ENCODE results near the gene SLC35E1. TPM values are rescaled to one million over a fixed set of nuclear protein-coding genes. Genes with fewer than 3 reads are reported as not detected.

Gene SLC35E1
- total RNA-seq, 1 experiment from 2014 or later = 28.5 TPM

GRCh38 chr19:16540948-16541347 lies 31.3 kb downstream of the SLC35E1 start (continued):
- TF ChIP-seq, protein P1, sequence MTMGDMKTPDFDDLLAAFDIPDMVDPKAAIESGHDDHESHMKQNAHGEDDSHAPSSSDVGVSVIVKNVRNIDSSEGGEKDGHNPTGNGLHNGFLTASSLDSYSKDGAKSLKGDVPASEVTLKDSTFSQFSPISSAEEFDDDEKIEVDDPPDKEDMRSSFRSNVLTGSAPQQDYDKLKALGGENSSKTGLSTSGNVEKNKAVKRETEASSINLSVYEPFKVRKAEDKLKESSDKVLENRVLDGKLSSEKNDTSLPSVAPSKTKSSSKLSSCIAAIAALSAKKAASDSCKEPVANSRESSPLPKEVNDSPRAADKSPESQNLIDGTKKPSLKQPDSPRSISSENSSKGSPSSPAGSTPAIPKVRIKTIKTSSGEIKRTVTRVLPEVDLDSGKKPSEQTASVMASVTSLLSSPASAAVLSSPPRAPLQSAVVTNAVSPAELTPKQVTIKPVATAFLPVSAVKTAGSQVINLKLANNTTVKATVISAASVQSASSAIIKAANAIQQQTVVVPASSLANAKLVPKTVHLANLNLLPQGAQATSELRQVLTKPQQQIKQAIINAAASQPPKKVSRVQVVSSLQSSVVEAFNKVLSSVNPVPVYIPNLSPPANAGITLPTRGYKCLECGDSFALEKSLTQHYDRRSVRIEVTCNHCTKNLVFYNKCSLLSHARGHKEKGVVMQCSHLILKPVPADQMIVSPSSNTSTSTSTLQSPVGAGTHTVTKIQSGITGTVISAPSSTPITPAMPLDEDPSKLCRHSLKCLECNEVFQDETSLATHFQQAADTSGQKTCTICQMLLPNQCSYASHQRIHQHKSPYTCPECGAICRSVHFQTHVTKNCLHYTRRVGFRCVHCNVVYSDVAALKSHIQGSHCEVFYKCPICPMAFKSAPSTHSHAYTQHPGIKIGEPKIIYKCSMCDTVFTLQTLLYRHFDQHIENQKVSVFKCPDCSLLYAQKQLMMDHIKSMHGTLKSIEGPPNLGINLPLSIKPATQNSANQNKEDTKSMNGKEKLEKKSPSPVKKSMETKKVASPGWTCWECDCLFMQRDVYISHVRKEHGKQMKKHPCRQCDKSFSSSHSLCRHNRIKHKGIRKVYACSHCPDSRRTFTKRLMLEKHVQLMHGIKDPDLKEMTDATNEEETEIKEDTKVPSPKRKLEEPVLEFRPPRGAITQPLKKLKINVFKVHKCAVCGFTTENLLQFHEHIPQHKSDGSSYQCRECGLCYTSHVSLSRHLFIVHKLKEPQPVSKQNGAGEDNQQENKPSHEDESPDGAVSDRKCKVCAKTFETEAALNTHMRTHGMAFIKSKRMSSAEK (CRISPR knock-in tag; IDR thresholded peaks at IDR 0.05; ENCODE audit: borderline replicate concordance) = no peak

- Mint-ChIP-seq H3K9me3 (no peaks in the 10 kb centered on the region), H3K4me3 (no peak overlapping the region), H3K4me1 (peaks cover 8% of the 10 kb centered on the region), H3K27ac (no peak overlapping the region), H3K27me3 (ENCODE audit: low read depth) (no peaks in the 10 kb centered on the region), H3K36me3 (peaks cover 62% of the 10 kb centered on the region)
- TF ChIP-seq RORB (CRISPR knock-in tag; IDR thresholded peaks at IDR 0.05) (no peak), SP1 (CRISPR knock-in tag; conservative IDR thresholded peaks at IDR 0.05) (no peak), CREB1 (CRISPR knock-in tag; IDR thresholded peaks at IDR 0.05) (no peak), ZNF263 (CRISPR knock-in tag; IDR thresholded peaks at IDR 0.05; ENCODE audit: low read depth) (no peak), ZNF121 (CRISPR knock-in tag; IDR thresholded peaks at IDR 0.05) (no peak), ZNF671 (CRISPR knock-in tag; IDR thresholded peaks at IDR 0.05) (no peak), GTF2I (CRISPR knock-in tag; conservative IDR thresholded peaks at IDR 0.05) (no peak), ZNF396 (CRISPR knock-in tag; IDR thresholded peaks at IDR 0.05; ENCODE audit: borderline replicate concordance) (no peak), PRRX2 (CRISPR knock-in tag; IDR thresholded peaks at IDR 0.05) (no peak), OVOL2 (CRISPR knock-in tag; IDR thresholded peaks at IDR 0.05; ENCODE audit: borderline replicate concordance) (no peak)
- TF ChIP-seq, protein P2, sequence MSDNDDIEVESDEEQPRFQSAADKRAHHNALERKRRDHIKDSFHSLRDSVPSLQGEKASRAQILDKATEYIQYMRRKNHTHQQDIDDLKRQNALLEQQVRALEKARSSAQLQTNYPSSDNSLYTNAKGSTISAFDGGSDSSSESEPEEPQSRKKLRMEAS (CRISPR knock-in tag; IDR thresholded peaks at IDR 0.05) = no peak
- TF ChIP-seq, protein P3, sequence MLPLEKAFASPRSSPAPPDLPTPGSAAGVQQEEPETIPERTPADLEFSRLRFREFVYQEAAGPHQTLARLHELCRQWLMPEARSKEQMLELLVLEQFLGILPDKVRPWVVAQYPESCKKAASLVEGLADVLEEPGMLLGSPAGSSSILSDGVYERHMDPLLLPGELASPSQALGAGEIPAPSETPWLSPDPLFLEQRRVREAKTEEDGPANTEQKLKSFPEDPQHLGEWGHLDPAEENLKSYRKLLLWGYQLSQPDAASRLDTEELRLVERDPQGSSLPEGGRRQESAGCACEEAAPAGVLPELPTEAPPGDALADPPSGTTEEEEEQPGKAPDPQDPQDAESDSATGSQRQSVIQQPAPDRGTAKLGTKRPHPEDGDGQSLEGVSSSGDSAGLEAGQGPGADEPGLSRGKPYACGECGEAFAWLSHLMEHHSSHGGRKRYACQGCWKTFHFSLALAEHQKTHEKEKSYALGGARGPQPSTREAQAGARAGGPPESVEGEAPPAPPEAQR (CRISPR knock-in tag; IDR thresholded peaks at IDR 0.05) = no peak
- ChIA-PET CTCF (no interaction called here), POLR2A (no interaction called here)
- no peak for ATAC-seq
- no peak for DNase-seq (ENCODE audit: low spot score)
Measured at GRCh38 chr19:16537111-16537510, 35.1 kb downstream of the SLC35E1 start.

- Mint-ChIP-seq H3K4me1 (peaks cover 3% of the 10 kb centered on the region), H3K36me3 (peaks cover 66% of the 10 kb centered on the region), H3K9me3 (no peaks in the 10 kb centered on the region), H3K4me3 (no peak overlapping the region), H3K27me3 (ENCODE audit: low read depth) (no peaks in the 10 kb centered on the region), H3K27ac (no peak overlapping the region)
- POLR2A ChIA-PET = no interaction called here
- DNase-seq (ENCODE audit: low spot score) (no peak), ATAC-seq (peak; percentile 32; the same call in 1 of the 2 replicates)
- CTCF ChIA-PET = no interaction called here
- TF ChIP-seq RORB (CRISPR knock-in tag; IDR thresholded peaks at IDR 0.05) (no peak), ZBTB43 (CRISPR knock-in tag; IDR thresholded peaks at IDR 0.05) (no peak), NR2C2 (CRISPR knock-in tag; IDR thresholded peaks at IDR 0.05) (no peak), CREM (CRISPR knock-in tag; IDR thresholded peaks at IDR 0.05) (no peak), E2F1 (CRISPR knock-in tag; IDR thresholded peaks at IDR 0.05) (no peak), TP53 (CRISPR knock-in tag; IDR thresholded peaks at IDR 0.05) (no peak)
Measured at GRCh38 chr19:16536130-16536529, 36.1 kb downstream of the SLC35E1 start.
